ENCODE results near the gene MPP1. TPM values are rescaled to one million over a fixed set of nuclear protein-coding genes. Genes with fewer than 3 reads are reported as not detected.

MPP1 gene
- total RNA-seq, 1 experiment from 2014 or later, result 1.3 TPM

DNA sequence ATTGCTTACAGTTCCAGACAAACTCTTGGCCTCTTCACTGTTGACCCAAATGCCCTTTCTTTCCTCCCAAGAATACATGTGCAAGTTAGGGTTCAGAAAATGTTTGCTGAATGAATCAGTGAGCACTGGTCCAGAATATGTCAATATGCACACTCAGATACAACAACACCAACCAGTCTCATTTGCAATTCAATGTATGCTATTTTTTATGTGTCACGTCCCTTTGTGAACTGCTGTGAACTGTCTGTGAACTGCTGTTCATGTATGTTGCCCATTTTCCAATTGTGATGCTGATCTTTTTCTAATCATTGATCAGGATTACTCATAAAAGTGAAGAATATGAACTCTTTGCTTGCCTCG is 72.2 kb downstream of the MPP1 start:
- TF ChIP-seq, protein P1, sequence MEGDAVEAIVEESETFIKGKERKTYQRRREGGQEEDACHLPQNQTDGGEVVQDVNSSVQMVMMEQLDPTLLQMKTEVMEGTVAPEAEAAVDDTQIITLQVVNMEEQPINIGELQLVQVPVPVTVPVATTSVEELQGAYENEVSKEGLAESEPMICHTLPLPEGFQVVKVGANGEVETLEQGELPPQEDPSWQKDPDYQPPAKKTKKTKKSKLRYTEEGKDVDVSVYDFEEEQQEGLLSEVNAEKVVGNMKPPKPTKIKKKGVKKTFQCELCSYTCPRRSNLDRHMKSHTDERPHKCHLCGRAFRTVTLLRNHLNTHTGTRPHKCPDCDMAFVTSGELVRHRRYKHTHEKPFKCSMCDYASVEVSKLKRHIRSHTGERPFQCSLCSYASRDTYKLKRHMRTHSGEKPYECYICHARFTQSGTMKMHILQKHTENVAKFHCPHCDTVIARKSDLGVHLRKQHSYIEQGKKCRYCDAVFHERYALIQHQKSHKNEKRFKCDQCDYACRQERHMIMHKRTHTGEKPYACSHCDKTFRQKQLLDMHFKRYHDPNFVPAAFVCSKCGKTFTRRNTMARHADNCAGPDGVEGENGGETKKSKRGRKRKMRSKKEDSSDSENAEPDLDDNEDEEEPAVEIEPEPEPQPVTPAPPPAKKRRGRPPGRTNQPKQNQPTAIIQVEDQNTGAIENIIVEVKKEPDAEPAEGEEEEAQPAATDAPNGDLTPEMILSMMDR (IDR thresholded peaks at IDR 0.05; ENCODE audit: unreplicated experiment), result no peak
- H3K27me3 Mint-ChIP-seq (ENCODE audit: unreplicated experiment), result peaks cover 42% of the 10 kb centered on the region
- CTCF ChIA-PET, result interaction anchor here (3.3 kb wide), 1 partner anchor 16 kb away, joined by 11 read pairs; no protein-coding TSS in a partner anchor
- H3K27ac Mint-ChIP-seq (ENCODE audit: unreplicated experiment), result no peak overlapping the region
- H3K4me1 Mint-ChIP-seq (ENCODE audit: low read depth, unreplicated experiment), result peaks cover 18% of the 10 kb centered on the region
- DNase-seq, result no peak
- H3K9me3 Mint-ChIP-seq (ENCODE audit: low read depth, unreplicated experiment), result no peaks in the 10 kb centered on the region
- intact Hi-C loops (cut with micrococcal nuclease; ENCODE audit: unreplicated experiment), result no loop called here
- no peaks in the 10 kb centered on the region for H3K36me3 Mint-ChIP-seq (ENCODE audit: insufficient read depth, unreplicated experiment)
- H3K4me3 Mint-ChIP-seq (ENCODE audit: low read depth, unreplicated experiment), result no peak overlapping the region
- BruUV-seq (replicated peaks), result no TSS peak

DNA sequence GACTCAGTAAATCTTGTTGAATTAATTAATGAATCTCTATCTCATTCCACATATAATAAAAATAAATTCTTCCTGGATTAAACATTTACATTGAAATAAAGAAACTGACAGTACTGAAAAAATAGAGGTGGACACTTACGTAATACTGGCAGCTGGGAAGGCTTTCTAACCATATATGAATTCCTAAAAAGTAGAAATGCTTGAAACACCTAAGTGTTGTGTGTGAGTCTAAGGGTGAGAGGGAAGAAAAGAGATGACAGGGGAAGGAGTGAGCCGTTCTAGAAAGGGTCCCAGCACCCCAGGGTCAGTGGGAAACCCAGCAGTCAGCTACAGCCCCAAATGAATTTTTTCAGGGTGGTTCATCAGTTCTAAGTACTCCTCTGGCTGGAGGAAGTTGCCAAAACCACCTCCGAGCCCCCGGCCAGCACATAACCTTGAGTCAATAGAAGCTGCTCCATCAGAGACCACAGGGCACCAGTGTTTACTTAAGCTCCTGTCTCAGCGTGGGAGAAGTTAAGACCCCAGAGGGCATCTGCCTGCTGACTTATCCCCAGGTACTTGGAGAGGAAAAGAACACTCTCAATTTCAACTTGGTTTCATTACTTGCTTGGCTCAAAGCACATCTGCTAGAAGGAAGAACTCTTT is 72.7 kb downstream of the MPP1 start:
- Mint-ChIP-seq H3K9me3 (ENCODE audit: low read depth, unreplicated experiment) (no peaks in the 10 kb centered on the region), H3K4me3 (ENCODE audit: low read depth, unreplicated experiment) (no peak overlapping the region), H3K36me3 (ENCODE audit: insufficient read depth, unreplicated experiment) (no peaks in the 10 kb centered on the region), H3K27ac (ENCODE audit: unreplicated experiment) (no peak overlapping the region), H3K4me1 (ENCODE audit: low read depth, unreplicated experiment) (peaks cover 18% of the 10 kb centered on the region), H3K27me3 (ENCODE audit: unreplicated experiment) (peaks cover 38% of the 10 kb centered on the region)
- DNase-seq, result no peak
- TF ChIP-seq, protein P1 (IDR thresholded peaks at IDR 0.05; ENCODE audit: unreplicated experiment), result no peak
- CTCF ChIA-PET, result interaction anchor here (3.3 kb wide), 1 partner anchor 16 kb away, joined by 11 read pairs; no protein-coding TSS in a partner anchor
- intact Hi-C loops (cut with micrococcal nuclease; ENCODE audit: unreplicated experiment), result no loop called here
- BruUV-seq (replicated peaks), result no TSS peak

DNA sequence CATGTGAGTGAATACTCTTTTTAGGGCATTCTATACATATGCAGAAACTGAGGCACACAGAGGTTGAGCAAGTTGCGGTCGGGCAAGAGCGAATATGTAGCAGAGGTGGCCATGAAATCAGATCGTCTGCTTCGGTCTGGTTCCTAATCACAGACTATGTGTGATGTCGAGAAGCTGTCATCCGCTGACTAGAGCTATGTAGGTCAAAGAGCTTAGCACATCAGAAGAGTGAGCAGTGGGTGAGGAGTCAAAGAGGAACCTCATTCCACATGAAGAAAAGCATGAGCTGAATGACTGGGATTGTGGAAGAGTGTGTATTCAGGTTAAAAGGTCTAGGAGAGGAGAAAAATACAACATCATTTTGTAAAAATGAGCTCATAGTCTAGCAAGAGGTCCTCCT is 73.4 kb downstream of the MPP1 start:
- CTCF ChIA-PET, result interaction anchor here (3.3 kb wide), 1 partner anchor 17 kb away, joined by 11 read pairs; no protein-coding TSS in a partner anchor
- Mint-ChIP-seq H3K9me3 (ENCODE audit: low read depth, unreplicated experiment) (no peaks in the 10 kb centered on the region), H3K27ac (ENCODE audit: unreplicated experiment) (no peak overlapping the region), H3K27me3 (ENCODE audit: unreplicated experiment) (peaks cover 38% of the 10 kb centered on the region), H3K4me1 (ENCODE audit: low read depth, unreplicated experiment) (peaks cover 18% of the 10 kb centered on the region), H3K4me3 (ENCODE audit: low read depth, unreplicated experiment) (no peak overlapping the region), H3K36me3 (ENCODE audit: insufficient read depth, unreplicated experiment) (no peaks in the 10 kb centered on the region)
- no TSS peak for BruUV-seq (replicated peaks)
- no peak for DNase-seq
- TF ChIP-seq, protein P1 (IDR thresholded peaks at IDR 0.05; ENCODE audit: unreplicated experiment), result no peak
- intact Hi-C loops (cut with micrococcal nuclease; ENCODE audit: unreplicated experiment), result no loop called here

DNA sequence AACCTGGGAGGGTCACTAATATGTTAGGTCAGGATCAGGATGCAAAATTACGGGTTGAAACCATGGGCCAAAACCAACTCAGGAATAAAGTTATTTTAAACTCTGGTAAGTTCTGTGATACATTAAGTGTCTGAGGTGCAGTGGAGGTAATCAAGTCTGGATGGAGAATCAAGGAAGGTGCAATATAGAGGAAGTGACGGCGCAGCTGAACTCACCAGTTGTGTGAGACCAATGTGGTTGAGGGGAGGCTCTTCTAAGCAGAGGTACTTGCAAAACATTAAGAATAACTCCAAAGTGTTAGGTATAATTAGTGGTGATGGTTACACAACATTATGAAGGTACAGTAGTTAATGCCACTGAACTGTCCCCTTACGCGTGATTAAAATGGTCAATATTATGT is 74.1 kb downstream of the MPP1 start:
- TF ChIP-seq, protein P1 (IDR thresholded peaks at IDR 0.05; ENCODE audit: unreplicated experiment), result no peak
- Mint-ChIP-seq H3K4me3 (ENCODE audit: low read depth, unreplicated experiment) (no peak overlapping the region), H3K27me3 (ENCODE audit: unreplicated experiment) (peaks cover 38% of the 10 kb centered on the region), H3K4me1 (ENCODE audit: low read depth, unreplicated experiment) (peaks cover 18% of the 10 kb centered on the region), H3K36me3 (ENCODE audit: insufficient read depth, unreplicated experiment) (no peaks in the 10 kb centered on the region), H3K9me3 (ENCODE audit: low read depth, unreplicated experiment) (no peaks in the 10 kb centered on the region), H3K27ac (ENCODE audit: unreplicated experiment) (no peak overlapping the region)
- DNase-seq, result no peak
- BruUV-seq (replicated peaks), result no TSS peak
- intact Hi-C loops (cut with micrococcal nuclease; ENCODE audit: unreplicated experiment), result no loop called here
- CTCF ChIA-PET, result interaction anchor here (1.0 kb wide), 1 partner anchor 17 kb away, joined by 3 read pairs; no protein-coding TSS in a partner anchor
